K562 (cell line): ENCODE results near the gene TIMM10. TPM values are rescaled to one million over a fixed set of nuclear protein-coding genes. Genes with fewer than 3 reads are reported as not detected.

Experiments used
- BCOR ChIP-seq: fragments of 450-650 bp; IDR thresholded peaks from 2 replicates; pipeline ENCODE4 v1.6.1; 2016
- MGA ChIP-seq: fragments of 450-650 bp; IDR thresholded peaks from 2 replicates; pipeline ENCODE4 v1.6.1; 2016; ENCODE audit warnings: mild to moderate bottlenecking, moderate library complexity
- RNF219 ChIP-seq: fragments of 250-450 bp; sonication (Bioruptor Pico); IDR thresholded peaks from 2 replicates; pipeline ENCODE4 v1.5.0; 2022; ENCODE audit warnings: mild to moderate bottlenecking
- SMAD4 ChIP-seq: fragments of 250-450 bp; sonication (Bioruptor Pico); conservative IDR thresholded peaks from 2 replicates; pipeline ENCODE4 v1.8.0; 2021; ENCODE audit warnings: inconsistent platforms, mild to moderate bottlenecking, moderate library complexity
- ZNF354B ChIP-seq: fragments of 250-450 bp; sonication (Bioruptor Pico); IDR thresholded peaks from 2 replicates; pipeline ENCODE4 v1.4.0; 2020
- ZNF395 ChIP-seq: fragments of 200-800 bp; sonication (Bioruptor generic); IDR thresholded peaks from 2 replicates; pipeline ENCODE4 v1.6.1; 2017; ENCODE audit warnings: missing genetic modification characterization, missing compliant biosample characterization
- ZNF398 ChIP-seq: fragments of 250-450 bp; sonication (Bioruptor Pico); IDR thresholded peaks from 2 replicates; pipeline ENCODE4 v1.8.0; 2021; ENCODE audit warnings: moderate library complexity, mild to moderate bottlenecking, inconsistent platforms
- polyA plus RNA-seq, 8 experiments: library from polyadenylated mRNA; depleted of rRNA in 4 of 8; stranded (reverse) in 5 of 8; unstranded in 3 of 8; fragments of >200 nt; fragmentation: Nextera tagmentation in 2 of 8; fragmentation: Illumina TruSeq in 1 of 8; extraction: Ambion mirVana in 2 of 8; extraction: Trizol in 1 of 8; gene quantifications; 2 replicates each; pipeline versions ENCODE4 v1.2.1 to v1.2.3, GENCODE V29; 2011 to 2014; ENCODE audit warnings: inconsistent platforms in 1 of 8, missing spikeins in 1 of 8
- total RNA-seq, 7 experiments: library from RNA; depleted of rRNA in 6 of 7; stranded (reverse); fragments of >200 nt in 6 of 7; fragmentation: Illumina TruSeq in 2 of 7; extraction: Trizol in 2 of 7; gene quantifications; 2 replicates each; pipeline versions ENCODE4 v1.2.1 to v1.2.3, GENCODE V29; 2011 to 2021; ENCODE audit warnings: low replicate concordance in 1 of 7

Gene TIMM10
- total and polyA plus RNA-seq, 9 of the 15 experiments (the other 6 are each of a cell fraction or from before 2014, with no cell fraction given) = 109 to 553 (median 172) TPM

- TF ChIP-seq MGA (peak; percentile 59; the same call in 1 of the 2 replicates), BCOR (peak; percentile 66), ZNF354B (no peak), RNF219 (no peak), ZNF395 (CRISPR knock-in tag) (peak; percentile 61), ZNF398 (no peak), SMAD4 (CRISPR knock-in tag) (peak; percentile 79)
Observed at GRCh38 chr11:57530596-57531507, at the start of gene TIMM10 (continued).
